HepG2 (cell line): ENCODE results near the gene C16orf89. TPM values are rescaled to one million over a fixed set of nuclear protein-coding genes. Genes with fewer than 3 reads are reported as not detected.

Experiments used
- CHCHD3 ChIP-seq: sonication (generic); formaldehyde crosslinking; IDR thresholded peaks from 2 replicates; pipeline ENCODE4 v1.8.0; 2022; ENCODE audit warnings: mild to moderate bottlenecking, missing genetic modification reagents, moderate library complexity
- DNMT1 ChIP-seq: sonication (generic); formaldehyde crosslinking; IDR thresholded peaks from 2 replicates; pipeline ENCODE4 v1.5.1; 2020; ENCODE audit warnings: mild to moderate bottlenecking, missing genetic modification reagents
- GZF1 ChIP-seq: sonication (generic); formaldehyde crosslinking; IDR thresholded peaks from 2 replicates; pipeline ENCODE4 v1.5.1; 2020; ENCODE audit warnings: mild to moderate bottlenecking, missing genetic modification reagents
- HDAC6 ChIP-seq: fragments of 200-600 bp; sonication (generic); IDR thresholded peaks from 2 replicates; pipeline ENCODE4 v1.7.0; 2017; ENCODE audit warnings: mild to moderate bottlenecking, antibody characterized with exemption, low read length, low read depth
- IKZF4 ChIP-seq: sonication (generic); formaldehyde crosslinking; IDR thresholded peaks from 2 replicates; pipeline ENCODE4 v1.5.1; 2020; ENCODE audit warnings: borderline replicate concordance, mild to moderate bottlenecking, low read depth, missing genetic modification reagents; ENCODE audit errors: not compliant biosample characterization
- KDM1A ChIP-seq: IDR thresholded peaks from 2 replicates; pipeline ENCODE4 v1.6.1; 2016; ENCODE audit warnings: missing compliant biosample characterization
- KLF13 ChIP-seq: sonication (generic); formaldehyde crosslinking; IDR thresholded peaks from 2 replicates; pipeline ENCODE4 v1.4.0; 2020; ENCODE audit warnings: mild to moderate bottlenecking, missing genetic modification reagents
- MLLT10 ChIP-seq: sonication (generic); formaldehyde crosslinking; IDR thresholded peaks from 2 replicates; pipeline ENCODE4 v1.4.0; 2020; ENCODE audit warnings: missing genetic modification reagents
- MYC ChIP-seq: sonication (generic); formaldehyde crosslinking; IDR thresholded peaks from 2 replicates; pipeline ENCODE4 v1.9.0; 2021; ENCODE audit warnings: missing genetic modification reagents, borderline replicate concordance
- NR2F1 ChIP-seq, 2 experiments: fragments of 450-650 bp in 1 of 2; formaldehyde crosslinking in 1 of 2; IDR thresholded peaks; 2 replicates each; pipeline versions ENCODE4 v1.5.0 to v1.6.1; 2016 to 2020; ENCODE audit warnings: mild to moderate bottlenecking in 1 of 2, missing compliant biosample characterization in 1 of 2, missing genetic modification reagents in 1 of 2, moderate library complexity in 1 of 2
- PHF21A ChIP-seq: sonication (generic); formaldehyde crosslinking; IDR thresholded peaks from 2 replicates; pipeline ENCODE4 v1.5.0; 2020; ENCODE audit warnings: mild to moderate bottlenecking, missing genetic modification reagents
- POGZ ChIP-seq: sonication (generic); formaldehyde crosslinking; IDR thresholded peaks from 2 replicates; pipeline ENCODE4 v1.4.0; 2020; ENCODE audit warnings: mild to moderate bottlenecking, missing genetic modification reagents
- PRMT3 ChIP-seq: sonication (generic); formaldehyde crosslinking; IDR thresholded peaks from 2 replicates; pipeline ENCODE4 v1.8.1; 2022; ENCODE audit warnings: low read depth, mild to moderate bottlenecking, moderate library complexity, missing genetic modification reagents, borderline replicate concordance
- RBFOX2 ChIP-seq: fragments of 200-400 bp; formaldehyde crosslinking; IDR thresholded peaks from 2 replicates; pipeline ENCODE4 v1.6.1; 2017; ENCODE audit warnings: low read depth, mild to moderate bottlenecking, low read length
- SRSF4 ChIP-seq: fragments of 200-400 bp; formaldehyde crosslinking; IDR thresholded peaks from one replicate; pipeline ENCODE4 v1.6.1; 2018; ENCODE audit warnings: mild to moderate bottlenecking, low read depth, low read length, moderate library complexity; ENCODE audit not compliant: poor library complexity, severe bottlenecking
- THAP11 ChIP-seq: IDR thresholded peaks from 2 replicates; pipeline ENCODE4 v1.6.1; 2016; ENCODE audit warnings: missing biosample characterization, missing genetic modification reagents
- U2AF2 ChIP-seq: fragments of 200-400 bp; formaldehyde crosslinking; IDR thresholded peaks from 2 replicates; pipeline ENCODE4 v1.6.1; 2017; ENCODE audit warnings: low read depth, mild to moderate bottlenecking, low read length
- ZBTB1 ChIP-seq: sonication (generic); formaldehyde crosslinking; IDR thresholded peaks from 2 replicates; pipeline ENCODE4 v1.4.0; 2020; ENCODE audit warnings: missing genetic modification reagents, borderline replicate concordance
- ZIK1 ChIP-seq: sonication (generic); formaldehyde crosslinking; IDR thresholded peaks from 2 replicates; pipeline ENCODE4 v1.5.0; 2020; ENCODE audit warnings: mild to moderate bottlenecking, low read depth, missing genetic modification reagents, borderline replicate concordance
- ZNF230 ChIP-seq: sonication (generic); formaldehyde crosslinking; IDR thresholded peaks from 2 replicates; pipeline ENCODE4 v1.4.0; 2020; ENCODE audit warnings: mild to moderate bottlenecking, missing genetic modification reagents
- ZNF260 ChIP-seq: sonication (generic); formaldehyde crosslinking; IDR thresholded peaks from 2 replicates; pipeline ENCODE4 v1.4.0; 2020; ENCODE audit warnings: missing genetic modification reagents, low read depth, mild to moderate bottlenecking, borderline replicate concordance
- ZNF768 ChIP-seq: sonication (generic); formaldehyde crosslinking; IDR thresholded peaks from 2 replicates; pipeline ENCODE4 v1.4.0; 2020; ENCODE audit warnings: missing genetic modification reagents
- polyA plus RNA-seq, 8 experiments: library from polyadenylated mRNA; depleted of rRNA in 3 of 8; stranded (reverse) in 7 of 8; unstranded in 1 of 8; fragments of >200 nt; fragmentation: Illumina TruSeq in 4 of 8; extraction: Trizol in 4 of 8; gene quantifications; 2 replicates each; pipeline versions ENCODE4 v1.2.1 to v1.2.3, GENCODE V29; 2011 to 2016; ENCODE audit warnings: low read depth in 4 of 8, missing spikeins in 1 of 8, mixed read lengths in 1 of 8; ENCODE audit not compliant: insufficient read depth in 1 of 8
- total RNA-seq, 5 experiments: library from RNA; depleted of rRNA; stranded (reverse); fragments of >200 nt; fragmentation: Illumina TruSeq; extraction: Trizol; gene quantifications; 2 replicates each; pipeline ENCODE4 v1.2.3, GENCODE V29; 2016; ENCODE audit warnings: low read depth in 1 of 5
- TF ChIP-seq, protein P1 (sequence below): sonication (generic); formaldehyde crosslinking; IDR thresholded peaks from 2 replicates; pipeline ENCODE4 v1.4.0; 2020; ENCODE audit warnings: mild to moderate bottlenecking, missing genetic modification reagents
- TF ChIP-seq, protein P2 (sequence below): sonication (generic); formaldehyde crosslinking; IDR thresholded peaks from 2 replicates; pipeline ENCODE4 v1.4.0; 2020; ENCODE audit warnings: missing genetic modification reagents
- TF ChIP-seq, protein P3 (sequence below): sonication (generic); formaldehyde crosslinking; IDR thresholded peaks from 2 replicates; pipeline ENCODE4 v1.5.0; 2020; ENCODE audit warnings: missing genetic modification reagents
- TF ChIP-seq, protein P4 (sequence below): sonication (generic); formaldehyde crosslinking; IDR thresholded peaks from 2 replicates; pipeline ENCODE4 v1.4.0; 2020; ENCODE audit warnings: missing genetic modification reagents, borderline replicate concordance

Gene C16orf89
- total and polyA plus RNA-seq, 2 of the 13 experiments (the other 11 are each of a cell fraction or from before 2014, with no cell fraction given): 1.9 to 3.4 TPM

DNA sequence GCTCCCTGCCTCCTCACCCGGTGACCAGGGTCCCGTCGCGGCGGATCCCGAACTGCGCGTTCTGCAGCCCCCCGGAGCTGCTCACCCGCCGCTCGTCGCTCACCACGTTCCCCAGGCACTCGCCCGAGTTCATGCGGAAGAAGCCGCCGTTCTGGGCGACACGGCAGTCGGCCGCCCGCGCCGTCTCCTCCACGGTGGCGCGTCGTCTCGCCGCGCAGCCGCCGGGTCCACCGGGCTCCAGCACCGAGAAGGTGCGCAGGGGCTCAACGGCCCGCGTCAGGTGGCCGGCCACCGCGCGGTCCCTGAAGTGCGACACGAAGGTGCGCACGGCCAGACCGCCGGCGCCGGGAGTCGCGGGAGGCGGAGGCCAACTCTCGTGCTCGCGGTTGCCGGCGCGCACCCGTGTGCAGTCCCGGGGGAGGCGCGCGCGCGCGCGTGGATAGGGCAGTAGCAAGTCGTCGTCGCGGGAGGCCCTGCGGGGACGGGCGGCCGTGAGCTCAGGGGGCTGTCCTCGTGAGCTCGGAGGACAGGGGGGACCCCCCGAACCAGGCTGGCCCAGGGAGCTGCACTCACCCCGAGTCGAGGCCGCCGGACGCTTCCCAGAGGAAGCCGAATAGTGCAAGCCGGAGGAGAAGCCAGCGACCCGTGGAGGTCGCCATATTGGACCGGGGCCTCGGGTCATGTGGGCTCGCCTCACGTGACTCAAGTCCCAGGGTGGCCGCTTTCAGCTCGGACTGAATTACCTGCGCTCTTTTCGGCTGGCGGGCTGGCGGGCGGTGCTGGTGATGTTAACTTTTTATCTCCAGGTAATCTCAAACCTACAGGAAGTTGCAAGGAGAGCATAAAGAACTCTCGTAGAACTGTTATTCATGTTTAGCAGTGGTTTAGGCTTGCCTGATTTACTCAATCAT, 32.2 kb downstream of the C16orf89 start, which contains the start of gene NAGPA (continued):
- TF ChIP-seq ZIK1 (peak; percentile 36; the same call in 1 of the 2 replicates), THAP11 (CRISPR knock-in tag) (peak; percentile 91), CHCHD3 (peak; percentile 80), KLF13 (CRISPR knock-in tag) (peak; percentile 46; the same call in 1 of the 2 replicates), IKZF4 (CRISPR knock-in tag) (peak; percentile 88), U2AF2 (0 out of 2 replicates have a peak, but pooled peaks have one; percentile 70), PHF21A (CRISPR knock-in tag) (peak; percentile 82; the same call in 1 of the 2 replicates), ZNF230 (CRISPR knock-in tag) (no peak), SRSF4 (no peak), GZF1 (CRISPR knock-in tag) (peak; percentile 65), PRMT3 (0 out of 2 replicates have a peak, but pooled peaks have one; percentile 21), RBFOX2 (peak; percentile 96), NR2F1 (CRISPR knock-in tag; IDR thresholded peaks at IDR 0.05) (no peak), POGZ (peak; percentile 57), ZNF768 (CRISPR knock-in tag) (peak; percentile 70), HDAC6 (no peak), ZBTB1 (CRISPR knock-in tag) (peak; percentile 83; the same call in 1 of the 2 replicates), DNMT1 (CRISPR knock-in tag) (peak; percentile 8; the same call in 1 of the 2 replicates), MLLT10 (CRISPR knock-in tag) (no peak), ZNF260 (0 out of 2 replicates have a peak, but pooled peaks have one; percentile 71), KDM1A (CRISPR knock-in tag) (no peak), MYC (CRISPR knock-in tag) (peak; percentile 93)
- TF ChIP-seq, protein P1, sequence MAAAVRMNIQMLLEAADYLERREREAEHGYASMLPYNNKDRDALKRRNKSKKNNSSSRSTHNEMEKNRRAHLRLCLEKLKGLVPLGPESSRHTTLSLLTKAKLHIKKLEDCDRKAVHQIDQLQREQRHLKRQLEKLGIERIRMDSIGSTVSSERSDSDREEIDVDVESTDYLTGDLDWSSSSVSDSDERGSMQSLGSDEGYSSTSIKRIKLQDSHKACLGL: peak; percentile 78; the same call in 1 of the 2 replicates
- TF ChIP-seq, protein P2, sequence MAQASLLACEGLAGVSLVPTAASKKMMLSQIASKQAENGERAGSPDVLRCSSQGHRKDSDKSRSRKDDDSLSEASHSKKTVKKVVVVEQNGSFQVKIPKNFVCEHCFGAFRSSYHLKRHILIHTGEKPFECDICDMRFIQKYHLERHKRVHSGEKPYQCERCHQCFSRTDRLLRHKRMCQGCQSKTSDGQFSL (CRISPR knock-in tag): peak; percentile 79
- TF ChIP-seq, protein P3, sequence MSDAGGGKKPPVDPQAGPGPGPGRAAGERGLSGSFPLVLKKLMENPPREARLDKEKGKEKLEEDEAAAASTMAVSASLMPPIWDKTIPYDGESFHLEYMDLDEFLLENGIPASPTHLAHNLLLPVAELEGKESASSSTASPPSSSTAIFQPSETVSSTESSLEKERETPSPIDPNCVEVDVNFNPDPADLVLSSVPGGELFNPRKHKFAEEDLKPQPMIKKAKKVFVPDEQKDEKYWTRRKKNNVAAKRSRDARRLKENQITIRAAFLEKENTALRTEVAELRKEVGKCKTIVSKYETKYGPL (CRISPR knock-in tag): peak; percentile 73
- TF ChIP-seq, protein P4, sequence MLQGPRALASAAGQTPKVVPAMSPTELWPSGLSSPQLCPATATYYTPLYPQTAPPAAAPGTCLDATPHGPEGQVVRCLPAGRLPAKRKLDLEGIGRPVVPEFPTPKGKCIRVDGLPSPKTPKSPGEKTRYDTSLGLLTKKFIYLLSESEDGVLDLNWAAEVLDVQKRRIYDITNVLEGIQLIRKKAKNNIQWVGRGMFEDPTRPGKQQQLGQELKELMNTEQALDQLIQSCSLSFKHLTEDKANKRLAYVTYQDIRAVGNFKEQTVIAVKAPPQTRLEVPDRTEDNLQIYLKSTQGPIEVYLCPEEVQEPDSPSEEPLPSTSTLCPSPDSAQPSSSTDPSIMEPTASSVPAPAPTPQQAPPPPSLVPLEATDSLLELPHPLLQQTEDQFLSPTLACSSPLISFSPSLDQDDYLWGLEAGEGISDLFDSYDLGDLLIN: peak; percentile 78; the same call in 1 of the 2 replicates
